HPDE6-E6E7 (cell line): ENCODE results near the gene EIF4G1.
A peak's percentile ranks its signal among the peaks of the same experiment; 100 is the strongest.

Source experiments
- DNase-seq: peaks from one replicate; pipeline ENCODE4 v3.0.0; 2011; ENCODE audit warnings: missing footprints; ENCODE audit errors: extremely low spot score

EIF4G1 gene

DNA sequence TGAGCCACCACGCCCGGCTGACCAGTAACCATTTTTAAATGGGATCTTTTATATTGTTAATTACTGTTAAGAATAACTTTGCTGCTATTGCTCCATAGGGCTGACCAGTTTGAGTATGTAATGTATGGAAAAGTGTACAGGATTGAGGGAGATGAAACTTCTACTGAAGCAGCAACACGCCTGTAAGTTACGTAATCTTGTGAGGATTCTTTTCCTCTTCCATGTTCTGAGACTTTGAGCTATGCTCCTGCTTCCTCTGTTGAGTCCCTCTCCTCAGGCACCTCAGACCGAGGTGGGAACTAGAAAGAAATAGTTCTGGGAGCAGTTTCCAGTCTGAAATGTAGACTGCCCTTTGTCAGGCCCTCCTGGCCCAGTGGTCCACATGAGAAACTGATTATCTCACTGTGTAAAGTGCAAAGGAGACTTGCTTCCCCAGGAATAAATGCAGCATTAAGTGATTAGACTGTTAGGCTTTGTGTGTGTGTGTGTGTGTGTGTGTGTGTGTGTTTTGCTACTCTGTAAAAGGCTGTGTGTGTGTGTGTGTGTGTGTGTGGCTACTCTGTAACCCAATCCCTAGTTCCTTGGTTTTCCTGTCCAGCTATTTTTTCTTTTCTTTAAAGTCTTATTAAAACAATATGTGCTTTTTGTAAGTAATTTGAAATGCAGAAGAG lies 52.3 kb downstream of the EIF4G1 start:
- DNase-seq: no peak

DNA sequence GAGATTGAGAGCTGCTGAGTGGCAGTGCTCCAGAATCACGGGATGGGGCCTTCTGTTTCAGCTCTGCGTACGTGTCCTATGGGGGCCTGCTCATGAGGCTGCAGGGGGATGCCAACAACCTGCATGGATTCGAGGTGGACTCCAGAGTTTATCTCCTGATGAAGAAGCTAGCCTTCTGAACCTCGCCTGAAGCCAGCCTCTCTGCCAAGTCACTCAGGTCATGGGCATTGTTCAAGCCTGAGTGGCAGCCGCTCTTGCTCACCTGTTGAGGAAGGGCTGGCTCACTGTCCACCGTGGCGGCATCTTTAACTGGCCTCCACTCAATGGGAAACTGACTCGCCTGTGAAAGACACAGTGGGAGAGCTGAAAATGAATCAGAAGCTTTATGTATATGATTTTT lies 53.7 kb downstream of the EIF4G1 start:
- no peak for DNase-seq

DNA sequence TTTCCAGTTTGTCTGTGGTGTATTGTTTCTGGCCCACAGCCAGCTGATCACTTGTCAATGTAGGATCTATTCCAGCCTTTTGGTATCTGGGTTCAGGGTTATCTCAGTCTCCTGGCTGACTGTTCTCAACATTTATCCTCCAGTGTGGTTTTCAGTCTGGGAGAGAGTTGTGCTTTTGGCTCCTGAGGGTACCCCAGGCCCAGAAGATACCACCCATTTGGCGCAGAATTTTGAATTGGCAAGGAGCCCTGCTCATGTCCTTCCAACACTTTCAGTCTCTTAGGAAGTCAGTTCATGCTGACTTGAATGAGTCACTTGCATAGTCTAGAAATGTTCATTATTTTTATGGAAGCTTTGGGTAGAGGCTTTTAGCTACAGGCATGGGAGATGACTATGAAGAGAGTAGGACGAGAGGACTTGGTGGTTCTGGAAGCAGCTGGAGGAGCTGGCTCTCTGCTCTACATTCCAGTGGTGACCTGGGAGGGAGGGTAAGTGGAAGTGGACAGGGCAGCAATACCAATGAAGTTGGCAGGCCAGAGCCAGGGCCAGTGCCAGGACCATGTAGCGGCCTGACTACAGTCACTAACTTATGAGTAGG lies 54.3 kb downstream of the EIF4G1 start:
- no peak for DNase-seq

DNA sequence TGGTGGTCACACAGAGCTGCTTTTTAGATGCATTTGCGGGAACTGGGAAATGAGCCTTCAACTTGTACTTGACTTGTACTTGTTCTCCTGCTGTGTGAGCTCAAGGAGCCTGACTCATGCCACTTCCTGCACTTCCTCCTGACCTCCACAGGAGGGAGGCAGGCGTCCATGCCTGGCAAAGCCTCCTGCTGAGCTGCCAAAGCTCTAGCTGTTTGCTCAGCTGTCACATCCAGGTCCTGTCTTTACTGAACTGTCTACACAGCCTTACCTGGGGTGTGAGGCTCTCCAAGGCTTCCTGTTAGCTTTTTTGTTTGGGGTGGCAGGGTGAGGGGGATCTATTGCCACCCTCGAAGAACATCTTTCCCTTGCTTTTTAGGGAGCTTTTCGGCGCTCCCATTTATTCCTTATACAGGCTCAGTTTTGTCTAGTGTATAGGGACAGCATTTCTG lies 57.2 kb downstream of the EIF4G1 start:
- DNase-seq: peak; percentile 90

DNA sequence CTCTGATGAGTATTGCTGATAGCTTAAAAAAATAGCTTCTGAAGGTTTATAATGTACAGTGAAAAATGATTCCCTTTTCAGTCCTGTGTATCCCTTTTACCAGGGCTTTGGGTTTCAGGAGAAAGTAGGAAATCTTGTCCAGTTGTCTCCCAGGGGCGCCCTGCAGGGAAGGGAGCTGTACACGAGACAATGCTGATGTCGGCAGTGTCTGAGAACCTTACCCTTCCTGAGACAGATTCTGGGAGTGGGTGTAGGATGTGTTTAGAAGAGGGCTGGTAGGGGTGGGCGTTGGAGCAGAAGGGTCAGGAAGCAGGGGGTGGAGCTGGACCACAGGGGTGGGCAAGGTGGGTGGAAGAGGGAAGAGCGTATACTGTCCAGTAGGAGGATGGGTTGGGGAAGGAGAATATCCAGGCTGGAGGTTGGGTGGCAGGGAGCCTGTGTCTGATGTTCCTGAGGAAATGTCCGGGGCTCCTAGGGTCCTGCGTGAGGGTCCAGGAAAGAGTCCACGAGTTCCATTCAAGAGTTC lies 58.0 kb downstream of the EIF4G1 start:
- DNase-seq: no peak

DNA sequence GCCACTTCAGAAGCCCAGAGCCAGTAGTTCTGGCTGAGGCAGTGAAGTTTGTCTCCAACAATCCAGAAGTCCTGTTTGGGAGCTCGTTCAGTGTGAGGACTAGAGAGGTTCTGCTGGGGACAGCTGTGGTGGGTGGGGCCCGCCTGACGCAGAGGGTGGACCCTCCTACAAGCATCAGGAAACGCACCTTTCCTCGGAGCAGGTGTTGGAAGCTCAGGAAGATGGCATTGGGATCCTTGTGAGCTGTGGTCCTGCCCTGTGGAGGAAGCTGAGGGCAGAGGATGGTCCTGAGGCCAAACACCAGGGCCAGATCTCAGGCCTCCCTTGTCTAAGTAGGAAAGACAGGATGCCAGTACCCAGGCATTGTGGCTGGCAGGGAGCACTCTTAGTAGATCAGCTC lies 58.5 kb downstream of the EIF4G1 start:
- DNase-seq: no peak

DNA sequence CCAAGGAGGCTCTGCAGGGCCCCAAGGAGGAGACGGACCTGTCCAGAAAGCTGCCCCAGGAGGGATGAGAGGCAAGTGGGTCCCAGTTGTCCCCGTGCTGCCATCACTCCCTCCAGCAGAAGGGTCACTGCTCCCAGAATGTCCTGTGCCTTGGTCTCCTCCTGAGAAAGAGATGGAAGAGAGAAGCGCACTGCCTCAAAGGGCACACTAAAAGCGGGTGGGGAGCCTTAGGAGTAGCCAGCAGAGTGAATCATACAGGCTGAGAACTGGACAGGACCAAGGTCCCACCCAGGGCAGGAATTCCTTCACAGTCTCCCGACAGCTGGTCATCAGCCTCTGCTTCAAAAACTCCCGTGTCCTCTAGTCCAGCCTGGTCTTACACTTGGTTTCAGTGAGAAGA lies 59.0 kb downstream of the EIF4G1 start:
- no peak for DNase-seq

DNA sequence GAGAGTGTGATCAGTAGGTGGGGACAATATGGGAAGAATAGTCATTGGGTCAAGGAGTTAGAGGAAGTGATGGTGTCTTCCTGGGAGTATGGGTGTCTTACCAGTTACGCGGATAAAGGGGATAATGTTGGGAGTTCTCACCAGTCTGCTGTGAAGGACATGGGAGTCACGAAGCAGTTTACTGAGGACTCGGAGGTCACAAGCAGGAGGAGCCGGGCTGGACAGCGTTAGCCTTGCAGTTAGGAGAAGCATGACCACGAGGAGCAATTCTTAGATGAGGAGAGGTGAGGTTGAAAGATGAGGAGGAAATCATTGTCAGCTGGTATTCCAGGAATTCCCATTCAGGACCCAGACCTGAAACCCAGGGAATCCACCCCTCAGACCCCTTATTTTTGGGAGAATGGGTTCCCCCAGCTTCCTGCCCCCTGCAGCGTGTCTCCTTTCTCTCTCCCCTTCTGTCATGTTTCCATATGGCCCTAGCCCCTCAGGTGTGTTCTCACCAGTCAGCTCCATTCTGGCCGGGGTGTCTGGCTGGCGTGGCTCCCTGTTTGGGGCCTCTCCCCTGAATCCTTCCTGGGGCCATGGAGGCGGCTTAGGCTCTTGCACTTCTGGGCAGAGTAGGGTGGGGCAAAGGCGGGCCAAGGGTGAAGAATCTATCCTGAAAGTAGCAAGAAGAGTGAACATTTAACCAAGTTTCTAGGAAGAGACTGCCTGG lies 61.5 kb downstream of the EIF4G1 start:
- no peak for DNase-seq

DNA sequence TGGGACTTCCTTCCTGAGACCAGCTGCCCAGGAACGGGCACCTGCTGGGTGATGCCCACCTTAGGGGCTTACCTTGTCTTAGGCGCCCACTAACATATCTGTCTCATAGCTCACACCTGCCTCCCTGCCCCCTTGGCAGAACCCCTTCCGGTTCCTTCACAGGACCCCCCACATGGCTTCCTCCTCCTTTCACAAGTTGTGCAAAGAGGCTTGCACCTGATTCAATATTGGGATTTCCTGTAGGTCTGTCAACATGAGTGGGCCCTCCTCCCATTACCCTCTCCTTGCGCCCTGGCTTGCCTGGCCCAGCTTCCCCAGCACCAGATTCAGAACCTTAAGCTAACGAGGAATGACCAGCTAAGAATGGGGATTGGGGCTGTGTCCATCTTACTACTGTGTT lies 63.0 kb downstream of the EIF4G1 start:
- DNase-seq: no peak

DNA sequence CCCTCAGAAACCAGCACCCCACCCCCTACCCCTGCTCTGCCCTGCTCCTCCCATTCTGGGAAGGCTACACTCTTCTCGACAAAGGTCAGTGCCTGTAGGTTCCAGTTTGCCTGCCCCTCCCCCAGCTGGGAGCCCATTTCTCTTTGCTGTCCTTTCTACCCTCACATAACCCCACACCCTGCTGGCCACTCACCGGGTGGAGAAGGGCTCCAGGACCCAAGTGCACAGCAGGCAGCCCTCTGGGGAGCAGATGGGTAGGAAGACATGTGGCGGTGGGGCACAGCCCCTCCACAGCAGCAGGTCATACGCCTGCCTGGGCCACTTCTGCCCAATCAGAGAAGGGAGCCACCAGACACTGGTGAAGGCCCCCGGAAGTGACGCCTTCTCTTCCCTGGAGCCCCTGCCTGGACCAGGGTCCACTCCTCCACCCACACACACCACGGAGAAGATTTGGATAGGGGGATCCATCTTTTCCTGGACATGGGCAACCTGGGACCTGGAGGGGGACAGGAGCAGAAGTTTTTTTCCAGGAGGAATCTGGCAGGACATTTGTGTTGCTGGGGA lies 63.6 kb downstream of the EIF4G1 start, which contains the start of gene THPO:
TSS of gene THPO (minus strand) at position 326 of the 564 bp plus-strand sequence. CDS start 1,948 bp downstream, outside the sequence.
- DNase-seq: no peak

DNA sequence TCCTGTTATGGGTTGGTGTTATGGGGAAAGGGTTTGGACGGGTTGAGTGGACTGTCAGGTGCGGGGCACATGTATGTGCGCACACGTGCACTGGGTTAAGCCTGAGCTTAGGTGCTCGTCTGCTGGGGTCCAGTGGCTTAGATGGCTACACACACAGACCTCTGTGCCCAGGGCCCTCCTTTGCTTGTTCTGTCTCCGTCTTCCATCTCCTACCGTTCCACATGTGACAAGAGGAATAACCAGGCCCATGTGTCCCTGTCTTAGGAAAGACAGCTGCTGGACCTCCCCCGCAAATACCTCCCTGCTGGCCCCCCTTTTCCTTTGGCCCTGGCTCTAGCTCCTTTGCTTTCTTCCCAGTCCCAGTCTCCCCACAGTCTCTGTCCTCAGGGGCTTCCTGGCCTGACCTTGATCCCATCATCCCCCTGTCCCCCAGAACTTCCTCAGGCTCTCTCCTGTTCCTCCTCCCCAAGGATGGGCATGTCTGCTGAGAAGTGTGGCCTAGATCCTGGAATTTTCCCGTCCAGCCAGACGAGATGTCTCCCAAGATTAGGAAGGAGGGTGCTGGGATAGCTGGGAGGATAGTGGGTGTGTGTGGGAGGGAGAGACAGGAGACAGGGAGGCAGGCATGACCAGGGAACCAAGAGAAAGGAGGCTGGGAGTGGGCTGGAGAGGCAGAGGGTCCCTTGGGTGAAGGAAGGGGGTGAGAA lies 64.4 kb downstream of the EIF4G1 start:
- no peak for DNase-seq

DNA sequence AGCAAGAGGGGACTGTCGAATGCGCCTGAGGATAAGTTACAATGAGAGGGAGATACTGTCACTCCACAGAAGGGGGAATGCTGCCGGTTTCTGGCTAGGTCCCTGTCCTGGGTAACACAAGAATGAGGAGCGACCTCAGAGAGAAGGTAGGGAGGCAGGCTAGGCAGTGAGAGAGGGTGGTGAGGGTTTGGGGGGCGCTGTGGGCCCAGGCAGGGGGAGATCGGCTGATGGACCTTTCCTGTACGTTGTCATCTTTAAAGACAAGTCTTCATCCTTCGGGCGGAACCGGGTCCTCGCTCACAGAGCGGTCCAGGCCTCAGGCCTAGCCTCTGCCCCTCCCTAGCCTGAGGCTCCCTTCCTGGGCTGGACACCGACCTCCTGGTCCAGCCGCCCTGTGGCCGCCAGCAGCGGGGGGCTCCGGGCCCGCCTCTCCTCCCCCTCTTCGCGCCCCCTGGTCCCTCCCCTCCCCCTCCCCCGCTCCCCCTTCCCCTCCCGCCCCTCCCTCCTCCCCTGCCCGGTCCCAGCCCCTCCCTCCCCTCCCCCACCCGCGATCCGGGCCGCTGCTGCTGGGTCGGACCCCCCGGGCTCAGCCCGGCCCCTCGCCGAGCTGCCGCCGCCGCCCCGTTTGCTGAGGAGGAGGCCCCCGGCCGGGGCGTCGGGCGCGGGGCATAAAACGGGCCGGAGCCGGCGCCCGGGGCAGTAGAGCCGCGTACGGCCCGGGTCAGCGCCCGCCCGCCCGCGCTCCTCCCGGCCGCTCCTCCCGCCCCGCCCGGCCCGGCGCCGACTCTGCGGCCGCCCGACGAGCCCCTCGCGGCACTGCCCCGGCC lies 65.2 kb downstream of the EIF4G1 start, which contains the start of gene CHRD:
TSS of gene CHRD (plus strand) at position 697 of the 827 bp plus-strand sequence. CDS start 265 bp downstream, outside the sequence.
- DNase-seq: no peak

DNA sequence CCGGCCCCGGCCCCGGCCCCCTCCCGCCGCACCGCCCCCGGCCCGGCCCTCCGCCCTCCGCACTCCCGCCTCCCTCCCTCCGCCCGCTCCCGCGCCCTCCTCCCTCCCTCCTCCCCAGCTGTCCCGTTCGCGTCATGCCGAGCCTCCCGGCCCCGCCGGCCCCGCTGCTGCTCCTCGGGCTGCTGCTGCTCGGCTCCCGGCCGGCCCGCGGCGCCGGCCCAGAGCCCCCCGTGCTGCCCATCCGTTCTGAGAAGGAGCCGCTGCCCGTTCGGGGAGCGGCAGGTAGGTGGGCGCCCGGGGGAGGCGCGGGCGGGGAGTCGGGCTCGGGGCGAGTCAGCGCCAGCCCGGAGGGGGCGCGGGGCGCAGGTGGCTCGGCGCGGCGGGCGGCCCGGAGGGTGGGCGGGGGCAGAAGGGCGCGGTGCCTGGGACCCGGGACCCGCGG lies 65.8 kb downstream of the EIF4G1 start:
- DNase-seq: peak; percentile 53

DNA sequence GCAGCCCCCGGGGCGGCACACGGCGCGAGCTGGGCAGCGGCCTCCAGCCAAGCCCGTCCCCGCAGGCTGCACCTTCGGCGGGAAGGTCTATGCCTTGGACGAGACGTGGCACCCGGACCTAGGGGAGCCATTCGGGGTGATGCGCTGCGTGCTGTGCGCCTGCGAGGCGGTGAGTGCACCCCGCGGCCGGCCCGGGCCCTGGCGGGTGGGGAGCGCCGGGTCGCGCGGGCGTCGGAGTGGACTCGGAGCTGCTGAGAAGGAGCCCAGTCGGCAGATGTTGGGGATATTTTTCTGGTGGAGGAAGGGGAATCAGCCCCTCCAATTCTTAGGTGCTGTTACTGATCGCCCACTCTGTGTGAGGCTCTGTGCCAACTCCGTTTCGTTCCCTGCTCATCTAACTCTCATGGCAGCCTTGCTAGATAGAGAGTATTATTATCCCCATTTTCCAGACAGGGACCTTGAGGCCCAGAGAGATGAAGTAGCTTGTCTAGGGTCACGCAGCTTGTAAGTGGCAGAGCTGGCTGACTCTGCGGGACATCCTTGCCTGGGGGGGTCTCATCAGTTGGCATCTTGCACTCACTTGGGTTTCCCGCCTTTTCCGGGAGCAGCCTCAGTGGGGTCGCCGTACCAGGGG lies 66.3 kb downstream of the EIF4G1 start:
- no peak for DNase-seq

DNA sequence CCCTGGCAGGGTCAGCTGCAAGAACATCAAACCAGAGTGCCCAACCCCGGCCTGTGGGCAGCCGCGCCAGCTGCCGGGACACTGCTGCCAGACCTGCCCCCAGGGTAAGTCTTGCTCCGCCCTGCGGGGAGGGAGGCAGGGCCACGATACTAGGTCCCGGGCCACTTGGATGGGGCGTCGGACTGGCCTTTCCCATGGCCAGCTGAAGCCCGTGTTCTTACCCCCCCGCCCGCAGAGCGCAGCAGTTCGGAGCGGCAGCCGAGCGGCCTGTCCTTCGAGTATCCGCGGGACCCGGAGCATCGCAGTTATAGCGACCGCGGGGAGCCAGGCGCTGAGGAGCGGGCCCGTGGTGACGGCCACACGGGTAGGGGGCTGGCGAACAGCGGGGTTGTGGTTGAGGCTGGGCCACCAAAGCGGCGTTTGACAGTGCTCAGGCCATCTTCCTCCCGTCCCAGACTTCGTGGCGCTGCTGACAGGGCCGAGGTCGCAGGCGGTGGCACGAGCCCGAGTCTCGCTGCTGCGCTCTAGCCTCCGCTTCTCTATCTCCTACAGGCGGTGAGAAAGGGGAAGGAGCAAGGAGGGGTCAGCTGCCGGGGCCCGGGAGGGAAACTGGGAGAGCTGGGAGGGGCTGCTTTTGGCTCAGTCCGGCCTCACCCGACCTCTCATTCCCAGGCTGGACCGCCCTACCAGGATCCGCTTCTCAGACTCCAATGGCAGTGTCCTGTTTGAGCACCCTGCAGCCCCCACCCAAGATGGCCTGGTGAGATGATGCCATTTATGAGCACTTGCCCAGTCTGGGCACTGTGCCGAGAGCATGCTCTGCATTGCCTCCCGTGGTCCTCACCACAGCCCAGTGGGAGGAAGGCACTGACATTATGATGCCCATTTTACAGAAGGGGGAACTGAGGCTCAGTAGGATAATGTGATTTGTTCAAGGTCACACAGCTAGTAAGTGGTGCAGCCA lies 67.1 kb downstream of the EIF4G1 start:
- no peak for DNase-seq

DNA sequence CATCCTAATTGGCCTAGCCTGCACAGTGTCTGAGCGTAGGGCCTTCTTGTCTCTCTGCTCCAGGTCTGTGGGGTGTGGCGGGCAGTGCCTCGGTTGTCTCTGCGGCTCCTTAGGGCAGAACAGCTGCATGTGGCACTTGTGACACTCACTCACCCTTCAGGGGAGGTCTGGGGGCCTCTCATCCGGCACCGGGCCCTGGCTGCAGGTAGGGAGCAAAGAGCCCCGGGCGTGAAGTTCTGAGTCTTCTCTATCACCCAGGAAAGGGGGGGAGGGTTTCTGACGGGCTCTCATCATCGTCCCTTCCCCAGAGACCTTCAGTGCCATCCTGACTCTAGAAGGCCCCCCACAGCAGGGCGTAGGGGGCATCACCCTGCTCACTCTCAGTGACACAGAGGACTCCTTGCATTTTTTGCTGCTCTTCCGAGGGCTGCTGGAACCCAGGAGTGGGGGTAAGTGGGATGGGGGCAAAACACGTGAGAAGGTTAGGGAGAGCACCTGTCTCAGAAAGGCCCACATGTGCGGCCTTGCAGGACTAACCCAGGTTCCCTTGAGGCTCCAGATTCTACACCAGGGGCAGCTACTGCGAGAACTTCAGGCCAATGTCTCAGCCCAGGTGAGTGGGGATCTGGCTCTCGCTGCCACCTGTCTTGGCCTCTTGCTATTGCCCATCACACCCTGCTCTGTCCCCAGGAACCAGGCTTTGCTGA lies 68.1 kb downstream of the EIF4G1 start:
- no peak for DNase-seq

DNA sequence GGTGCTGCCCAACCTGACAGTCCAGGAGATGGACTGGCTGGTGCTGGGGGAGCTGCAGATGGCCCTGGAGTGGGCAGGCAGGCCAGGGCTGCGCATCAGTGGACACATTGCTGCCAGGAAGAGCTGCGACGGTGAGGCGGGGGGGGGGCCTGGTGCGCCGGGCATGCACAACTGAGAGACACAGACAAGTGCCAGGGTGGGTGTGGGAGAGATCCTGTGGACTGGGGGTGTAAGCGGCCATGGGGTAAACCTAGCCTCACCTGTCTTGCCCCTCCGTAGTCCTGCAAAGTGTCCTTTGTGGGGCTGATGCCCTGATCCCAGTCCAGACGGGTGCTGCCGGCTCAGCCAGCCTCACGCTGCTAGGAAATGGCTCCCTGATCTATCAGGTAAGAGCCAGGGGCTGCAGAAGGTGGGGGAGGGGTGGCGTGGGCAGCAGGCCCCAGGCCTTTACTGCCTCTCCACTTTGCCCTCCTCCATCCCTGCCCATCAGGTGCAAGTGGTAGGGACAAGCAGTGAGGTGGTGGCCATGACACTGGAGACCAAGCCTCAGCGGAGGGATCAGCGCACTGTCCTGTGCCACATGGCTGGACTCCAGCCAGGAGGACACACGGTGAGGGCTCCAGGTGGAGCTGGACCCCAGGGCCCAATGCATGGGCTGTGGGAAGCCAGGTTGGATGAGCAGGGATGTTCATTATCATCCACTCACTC lies 68.8 kb downstream of the EIF4G1 start:
- no peak for DNase-seq

DNA sequence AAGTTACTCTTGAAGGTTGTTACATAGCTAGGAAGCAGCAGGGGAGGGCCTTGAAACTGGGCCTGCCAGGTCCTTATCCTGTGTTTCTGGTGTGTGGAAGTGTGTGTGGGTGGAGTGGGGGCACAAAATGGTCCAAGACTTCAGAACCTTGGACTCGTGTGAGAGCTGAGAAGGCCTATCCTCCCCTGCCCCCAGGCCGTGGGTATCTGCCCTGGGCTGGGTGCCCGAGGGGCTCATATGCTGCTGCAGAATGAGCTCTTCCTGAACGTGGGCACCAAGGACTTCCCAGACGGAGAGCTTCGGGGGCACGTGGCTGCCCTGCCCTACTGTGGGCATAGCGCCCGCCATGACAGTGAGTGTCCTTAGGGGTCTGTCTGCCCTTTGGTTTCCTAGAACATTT lies 69.9 kb downstream of the EIF4G1 start:
- DNase-seq: no peak
